Middle frontal gyrus (tissue), 1 donor: Measurements from ENCODE around the gene PFKFB3.

ENCODE experiments used
- DNase-seq: peaks from one replicate; pipeline ENCODE4 v3.0.0-alpha.2; 2015; ENCODE audit warnings: low spot score; ENCODE audit errors: extremely low spot score

Gene PFKFB3

DNA sequence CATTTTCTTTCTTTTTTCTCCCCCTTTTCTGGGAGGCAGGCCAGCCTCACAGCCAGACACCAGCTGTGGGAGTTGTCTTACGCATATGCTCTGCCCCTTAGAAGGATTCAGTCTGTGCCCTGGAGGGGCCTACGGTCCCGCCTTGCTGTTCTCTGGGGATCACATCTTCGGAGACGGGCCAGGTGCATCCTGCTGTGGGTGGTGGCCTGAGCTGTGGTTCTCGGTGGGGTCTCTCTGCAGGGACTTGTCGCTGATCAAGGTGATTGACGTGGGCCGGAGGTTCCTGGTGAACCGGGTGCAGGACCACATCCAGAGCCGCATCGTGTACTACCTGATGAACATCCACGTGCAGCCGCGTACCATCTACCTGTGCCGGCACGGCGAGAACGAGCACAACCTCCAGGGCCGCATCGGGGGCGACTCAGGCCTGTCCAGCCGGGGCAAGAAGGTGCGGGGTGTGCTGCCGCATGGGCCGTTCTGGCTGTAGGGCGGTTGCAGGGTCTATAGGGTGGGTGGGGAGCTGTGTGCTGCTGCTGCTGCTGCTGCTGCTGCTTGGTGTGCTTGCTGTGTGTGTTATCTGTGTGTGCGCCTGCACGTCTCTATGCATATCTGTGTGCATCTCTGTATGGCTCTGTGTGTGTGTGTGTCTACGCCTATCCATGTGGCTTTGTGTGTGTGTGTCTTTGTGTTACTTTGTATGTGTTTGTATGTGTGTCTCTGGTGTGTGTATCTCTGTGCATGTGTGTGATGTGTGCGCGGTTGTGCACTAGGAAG lies 17.9 kb downstream of the PFKFB3 start:
- no peak for DNase-seq

DNA sequence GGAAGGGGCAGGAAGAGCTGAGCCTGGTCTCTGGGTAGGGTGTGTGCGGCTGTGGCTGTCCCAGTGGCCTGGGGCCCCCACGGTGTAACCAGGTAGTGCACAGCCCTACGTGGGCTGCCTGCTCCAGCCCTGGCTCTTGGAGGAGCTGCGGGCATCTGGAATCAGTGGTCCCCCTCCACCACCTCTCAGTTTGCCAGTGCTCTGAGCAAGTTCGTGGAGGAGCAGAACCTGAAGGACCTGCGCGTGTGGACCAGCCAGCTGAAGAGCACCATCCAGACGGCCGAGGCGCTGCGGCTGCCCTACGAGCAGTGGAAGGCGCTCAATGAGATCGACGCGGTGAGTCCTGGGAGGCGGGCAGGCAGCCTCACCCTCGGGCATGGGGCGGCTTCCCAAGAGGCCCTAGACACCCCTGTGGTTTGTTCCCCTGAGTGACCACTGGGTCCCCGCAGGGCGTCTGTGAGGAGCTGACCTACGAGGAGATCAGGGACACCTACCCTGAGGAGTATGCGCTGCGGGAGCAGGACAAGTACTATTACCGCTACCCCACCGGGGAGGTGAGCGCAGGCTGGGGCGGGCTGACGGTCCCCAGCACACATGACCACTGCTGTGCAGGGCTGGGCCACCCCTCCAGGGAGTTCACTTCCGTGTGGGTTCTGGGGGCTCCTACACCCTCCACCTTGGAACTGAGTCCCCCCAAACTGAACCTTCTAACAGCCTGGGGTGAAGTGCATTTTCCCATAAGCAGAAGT lies 18.6 kb downstream of the PFKFB3 start:
- DNase-seq: no peak

DNA sequence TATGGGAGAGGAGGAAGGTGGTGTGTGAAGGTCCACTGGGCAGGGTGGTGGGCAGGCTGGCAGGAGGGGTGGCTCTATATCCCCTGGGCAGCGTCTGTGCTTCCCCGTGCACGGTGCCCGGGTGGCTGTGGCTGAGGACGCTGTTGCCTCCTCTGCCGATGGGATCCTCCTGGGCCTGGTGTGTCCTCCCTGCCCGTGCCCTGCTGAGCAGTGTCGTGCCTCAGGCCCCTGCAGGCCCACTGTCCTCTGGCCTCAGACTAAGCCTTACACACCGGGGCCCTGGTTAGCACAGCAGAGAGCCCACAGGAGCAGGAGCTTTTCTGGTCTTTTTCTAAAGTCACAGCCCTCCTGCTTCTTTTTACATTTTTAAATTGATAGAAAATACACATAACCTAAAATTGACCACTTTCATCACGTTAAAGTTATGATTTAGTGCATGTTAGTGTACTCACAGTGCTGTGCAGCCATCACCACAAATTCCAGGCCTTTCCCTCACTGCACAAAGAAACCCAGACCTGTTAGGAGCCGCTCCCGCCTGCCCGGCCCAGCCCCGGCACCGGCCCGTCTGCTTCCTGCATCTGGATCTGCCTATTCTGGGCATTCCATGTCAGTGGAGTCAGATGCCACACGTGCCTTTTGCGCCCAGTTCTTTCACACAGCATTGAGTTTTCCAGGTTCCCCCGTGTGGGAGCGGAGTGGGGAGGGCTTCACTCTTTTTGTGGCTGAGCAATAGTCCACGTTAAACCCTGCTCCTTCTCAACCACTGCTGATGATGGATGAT lies 19.4 kb downstream of the PFKFB3 start:
- no peak for DNase-seq

DNA sequence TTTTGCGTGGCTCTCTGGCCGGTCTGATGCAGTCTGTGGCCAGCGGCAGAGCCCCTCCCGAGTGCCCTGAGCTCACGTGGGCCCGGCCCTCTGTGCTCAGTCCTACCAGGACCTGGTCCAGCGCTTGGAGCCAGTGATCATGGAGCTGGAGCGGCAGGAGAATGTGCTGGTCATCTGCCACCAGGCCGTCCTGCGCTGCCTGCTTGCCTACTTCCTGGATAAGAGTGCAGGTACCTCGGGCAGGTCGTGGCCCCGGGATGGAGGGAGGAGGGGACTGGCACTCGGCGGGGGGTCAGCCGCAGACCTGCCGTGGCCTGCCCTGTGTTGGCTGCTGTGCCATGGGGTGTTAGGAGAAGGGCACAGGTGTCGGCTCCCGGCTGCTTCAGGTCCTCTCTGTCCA lies 20.0 kb downstream of the PFKFB3 start:
- no peak for DNase-seq

DNA sequence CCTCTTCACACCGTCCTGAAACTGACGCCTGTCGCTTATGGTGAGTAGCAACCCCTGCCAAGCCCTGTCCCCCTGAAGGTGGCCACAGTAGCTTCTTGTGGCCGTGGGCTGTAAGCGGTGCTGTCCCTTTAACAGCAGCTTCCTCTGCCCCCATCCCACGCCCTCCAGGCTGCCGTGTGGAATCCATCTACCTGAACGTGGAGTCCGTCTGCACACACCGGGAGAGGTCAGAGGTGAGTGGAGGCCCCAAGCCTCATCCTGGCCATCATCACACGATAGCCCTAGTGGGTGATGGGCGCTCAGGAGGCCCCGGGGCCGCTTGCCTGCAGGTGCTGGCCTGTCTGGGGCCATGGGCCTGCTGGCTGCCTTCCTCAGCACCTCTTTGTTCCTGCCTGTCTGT lies 21.2 kb downstream of the PFKFB3 start:
- DNase-seq: no peak

DNA sequence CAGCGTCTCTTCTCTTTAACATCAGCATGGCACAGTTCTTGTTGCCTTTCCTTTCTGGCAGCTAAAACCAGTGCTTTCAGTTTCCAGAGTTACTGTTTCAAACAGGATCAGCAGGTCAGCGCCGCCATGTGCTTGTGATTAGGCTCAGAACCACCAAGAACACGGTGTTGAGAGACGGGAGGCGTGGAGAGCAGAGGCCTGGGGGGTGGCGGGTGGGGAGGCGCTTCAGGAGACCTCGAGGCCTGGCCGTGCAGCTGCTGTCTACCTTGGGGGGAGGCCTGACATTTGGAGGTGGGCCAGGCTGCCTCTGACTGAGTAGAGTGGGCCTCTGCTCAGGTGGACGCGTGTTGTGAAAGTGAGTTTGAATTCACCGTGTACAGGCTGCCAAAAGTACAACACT lies 22.0 kb downstream of the PFKFB3 start:
- no peak for DNase-seq

DNA sequence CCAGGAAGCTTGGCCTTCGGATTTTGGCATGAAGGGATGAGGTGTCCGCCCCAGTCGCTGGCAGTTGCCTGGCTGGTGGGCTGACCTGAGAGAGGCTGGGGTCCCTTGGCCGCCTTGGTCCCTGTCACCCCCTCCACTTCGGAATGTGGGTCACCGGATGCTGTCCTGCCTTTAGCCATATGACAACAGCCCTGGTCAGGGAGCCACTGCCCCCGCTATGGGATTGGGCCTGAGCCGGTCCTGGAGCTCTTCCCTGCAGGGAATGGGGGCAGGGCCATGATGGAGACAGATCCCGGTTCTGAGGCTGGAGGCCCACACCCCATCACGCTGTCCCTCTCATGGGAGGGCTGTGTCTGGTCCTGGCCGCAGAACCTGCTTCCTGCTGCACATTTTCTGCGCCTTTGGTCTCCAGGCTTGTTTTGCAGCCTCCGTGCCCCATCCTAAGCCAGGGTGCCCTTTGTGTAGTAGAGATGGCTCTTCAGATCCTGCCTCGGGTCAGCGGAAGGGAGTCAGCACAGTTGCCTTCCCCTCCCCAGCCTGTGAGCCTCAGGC lies 22.6 kb downstream of the PFKFB3 start:
- no peak for DNase-seq

DNA sequence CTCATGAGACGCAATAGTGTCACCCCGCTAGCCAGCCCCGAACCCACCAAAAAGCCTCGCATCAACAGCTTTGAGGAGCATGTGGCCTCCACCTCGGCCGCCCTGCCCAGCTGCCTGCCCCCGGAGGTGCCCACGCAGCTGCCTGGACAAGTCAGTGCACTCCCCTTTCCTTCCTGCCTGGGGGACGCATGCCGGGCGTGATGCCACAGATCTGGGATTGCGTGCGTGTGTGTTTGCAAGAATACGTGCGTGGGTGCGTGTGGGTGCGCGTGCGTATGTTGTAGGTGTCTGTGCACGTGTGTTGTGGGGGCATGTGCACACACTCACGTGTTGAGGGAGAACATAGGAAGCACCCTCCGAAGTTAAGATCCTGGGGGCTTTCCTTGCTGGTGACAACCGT lies 23.5 kb downstream of the PFKFB3 start:
- no peak for DNase-seq

DNA sequence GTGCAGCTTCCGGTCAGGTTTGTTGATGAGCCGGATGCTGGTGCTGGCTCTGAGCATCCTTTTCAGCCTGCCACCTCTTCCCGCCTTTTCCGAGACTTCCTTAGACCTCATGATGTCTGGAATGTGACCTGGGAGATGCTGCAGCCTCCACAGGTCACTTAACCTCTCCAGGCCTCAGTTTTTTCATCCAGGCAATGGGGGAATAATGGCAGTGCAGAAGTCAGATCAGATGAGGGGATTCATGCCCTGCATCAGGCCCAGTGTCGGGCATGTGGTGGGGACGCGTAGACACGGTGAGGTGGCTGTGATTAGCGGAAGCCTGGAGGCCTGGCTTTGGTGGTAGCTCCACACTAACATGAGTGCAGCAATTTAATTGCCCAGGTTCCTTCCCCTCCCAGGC lies 24.6 kb downstream of the PFKFB3 start:
- no peak for DNase-seq

DNA sequence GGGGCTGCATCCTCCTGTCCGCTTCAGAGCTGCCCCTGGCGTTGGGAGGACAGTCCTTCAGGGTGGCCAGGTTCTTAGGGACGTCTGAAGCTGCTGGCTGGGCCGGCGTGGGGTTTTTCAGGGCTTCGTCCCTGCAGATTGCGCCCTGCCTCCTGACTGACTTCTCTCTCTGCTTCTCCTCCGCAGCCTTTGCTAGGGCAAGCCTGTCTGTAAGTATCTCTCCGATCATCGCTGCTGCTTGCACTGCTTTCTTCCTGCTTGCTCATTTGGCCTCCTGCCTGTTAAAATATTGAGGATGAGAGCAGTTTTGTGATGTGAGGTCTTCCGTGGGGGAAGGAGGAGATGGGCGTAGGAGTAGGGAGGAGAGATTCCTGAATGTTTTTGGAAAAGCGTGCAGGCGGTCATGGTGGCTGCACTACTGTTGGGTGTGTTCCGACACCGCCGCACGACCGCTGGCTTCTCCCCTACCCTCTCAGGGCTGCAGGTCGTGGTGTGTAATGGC lies 25.3 kb downstream of the PFKFB3 start:
- no peak for DNase-seq

DNA sequence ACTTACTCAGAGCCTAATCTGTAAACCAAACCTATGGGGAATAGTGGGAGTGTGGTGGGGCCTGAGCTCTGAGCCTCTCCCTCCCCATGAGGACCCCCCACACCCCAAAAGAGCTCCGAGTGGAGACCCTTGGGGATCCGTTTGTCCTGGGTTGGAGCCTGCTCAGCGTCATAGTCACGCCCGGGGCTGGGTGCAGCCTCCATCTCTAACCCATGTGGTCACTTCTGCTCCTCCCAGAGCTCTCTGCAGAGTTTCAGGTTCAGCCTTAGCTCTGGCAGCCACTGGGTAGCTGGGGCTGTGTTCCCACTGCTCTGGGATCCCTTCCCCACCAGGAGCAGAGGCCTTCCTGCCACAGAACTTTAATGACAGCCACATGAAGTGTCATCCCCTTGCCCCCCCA lies 25.9 kb downstream of the PFKFB3 start:
- no peak for DNase-seq

DNA sequence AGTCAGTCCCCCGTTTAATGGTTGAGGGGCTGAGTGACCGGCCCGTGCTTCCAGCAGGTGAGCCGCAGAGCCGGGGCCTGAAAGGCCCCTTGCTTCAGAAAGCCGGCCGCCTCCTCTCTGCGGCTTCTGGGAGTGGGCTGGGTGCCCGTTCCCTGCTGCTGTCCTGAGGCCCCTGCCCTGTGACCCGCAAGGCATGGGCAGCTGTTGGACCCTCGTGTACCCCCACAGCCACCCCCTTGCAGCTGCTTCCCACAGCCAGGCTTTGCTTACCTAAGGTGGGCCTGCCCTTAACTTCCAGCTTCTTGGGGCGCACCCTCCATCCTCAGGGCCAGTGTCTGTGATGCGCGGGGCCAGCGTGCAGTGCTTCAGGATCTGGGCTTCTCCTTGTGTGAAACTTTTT lies 26.6 kb downstream of the PFKFB3 start:
- DNase-seq: no peak

DNA sequence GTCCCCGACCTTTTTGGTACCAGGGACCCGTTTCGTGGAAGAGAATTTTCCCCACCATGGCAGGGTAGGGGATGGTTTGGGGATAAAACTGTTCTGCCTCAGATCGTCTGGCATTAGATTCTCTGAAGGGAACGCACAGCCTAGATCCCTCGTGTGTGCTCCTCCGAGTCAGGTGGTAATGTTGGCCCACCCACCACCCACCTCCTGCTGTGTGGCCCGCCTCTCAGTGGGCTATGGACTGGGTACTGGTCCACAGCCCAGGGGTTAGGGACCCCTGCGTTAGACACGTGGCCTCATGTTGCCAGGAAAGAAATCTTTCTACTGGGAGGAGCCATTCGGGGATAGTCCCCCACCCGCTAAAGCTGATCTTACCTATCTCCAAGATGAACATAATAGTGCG lies 27.0 kb downstream of the PFKFB3 start:
- DNase-seq: no peak

DNA sequence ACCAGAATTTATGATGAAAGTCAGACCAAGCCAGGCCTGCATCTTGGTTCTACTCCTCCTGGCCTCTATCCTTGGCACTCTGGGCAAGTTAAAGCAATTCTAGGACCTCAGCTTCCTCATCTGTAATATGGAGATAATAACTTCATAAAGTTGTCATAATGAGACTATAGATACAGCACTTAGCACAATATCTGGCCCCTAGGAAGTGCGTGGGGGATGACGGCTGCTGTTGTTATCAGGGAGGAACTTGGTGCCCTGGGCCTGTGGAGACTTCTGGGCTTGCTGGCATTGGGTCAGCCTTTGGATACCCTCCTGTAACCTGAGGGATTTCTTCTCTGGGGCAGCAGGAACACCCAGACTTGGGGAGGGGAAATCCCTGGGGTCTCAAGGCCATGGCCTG lies 27.6 kb downstream of the PFKFB3 start:
- no peak for DNase-seq

DNA sequence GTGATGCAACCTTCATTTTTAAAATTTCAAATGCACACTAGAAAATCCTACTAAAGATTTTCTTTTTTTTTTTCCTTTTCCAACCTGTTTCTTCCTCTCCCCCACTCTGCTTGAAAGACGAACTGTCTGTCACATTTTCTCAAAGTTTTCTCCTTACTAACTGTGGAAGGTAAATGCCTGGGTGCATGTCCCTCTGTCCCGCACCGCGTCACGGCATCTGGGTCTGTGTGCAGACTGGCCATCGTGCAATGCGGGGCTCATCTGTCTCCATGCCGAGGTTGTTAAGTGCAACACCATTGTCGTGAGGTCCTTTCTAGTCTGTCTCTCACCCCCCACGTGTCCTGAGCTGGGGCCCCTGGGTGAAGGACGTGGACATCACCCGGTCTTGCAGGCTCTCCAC lies 28.4 kb downstream of the PFKFB3 start:
- no peak for DNase-seq

DNA sequence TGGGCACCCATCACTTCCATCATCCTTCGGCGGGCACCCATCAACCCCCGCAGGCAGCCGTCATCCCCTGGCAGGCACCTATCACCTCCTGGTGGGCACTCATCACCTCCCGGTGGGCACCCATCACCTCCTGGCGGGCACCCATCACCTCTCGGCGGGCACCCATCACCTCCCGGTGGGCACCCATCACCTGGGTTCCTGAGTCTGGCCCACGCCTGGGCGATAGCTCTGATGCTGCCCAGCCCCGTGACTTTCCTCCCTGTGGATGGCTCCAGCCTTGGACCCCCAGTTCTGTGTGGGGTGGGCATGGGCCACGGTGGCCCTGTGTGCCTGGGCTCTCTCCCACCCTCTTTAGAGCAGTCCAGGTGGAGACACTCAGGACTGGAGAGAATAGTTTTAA lies 29.0 kb downstream of the PFKFB3 start:
- no peak for DNase-seq

DNA sequence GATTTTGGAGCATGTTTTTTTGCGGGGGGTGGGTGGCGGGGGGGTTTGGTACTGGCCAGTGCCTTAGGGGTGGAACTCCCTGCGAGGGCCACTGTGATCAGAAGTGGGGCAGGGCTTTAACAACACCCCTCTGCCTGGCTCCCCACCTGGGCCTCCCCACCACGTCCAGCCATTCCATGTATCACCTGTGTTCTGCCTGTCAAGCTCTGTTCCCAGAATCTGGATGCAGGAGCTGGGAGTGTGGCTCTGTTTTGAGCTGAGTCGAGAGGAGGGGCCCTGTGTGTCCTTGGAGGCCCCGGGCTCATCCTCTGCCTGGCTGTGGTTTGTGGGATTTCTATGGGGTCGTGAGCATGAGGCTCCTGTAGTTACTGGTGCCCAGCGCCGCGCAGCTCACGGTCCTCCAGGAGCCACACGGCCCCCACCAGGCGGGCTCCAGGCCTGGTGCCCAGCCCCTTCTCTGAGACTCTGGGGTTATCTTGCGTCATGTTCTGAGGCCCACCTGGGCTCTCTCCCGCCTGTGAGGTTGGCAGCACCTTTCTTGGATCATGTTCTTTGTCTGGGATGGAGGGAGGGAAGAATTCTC lies 29.6 kb downstream of the PFKFB3 start:
- DNase-seq: no peak

DNA sequence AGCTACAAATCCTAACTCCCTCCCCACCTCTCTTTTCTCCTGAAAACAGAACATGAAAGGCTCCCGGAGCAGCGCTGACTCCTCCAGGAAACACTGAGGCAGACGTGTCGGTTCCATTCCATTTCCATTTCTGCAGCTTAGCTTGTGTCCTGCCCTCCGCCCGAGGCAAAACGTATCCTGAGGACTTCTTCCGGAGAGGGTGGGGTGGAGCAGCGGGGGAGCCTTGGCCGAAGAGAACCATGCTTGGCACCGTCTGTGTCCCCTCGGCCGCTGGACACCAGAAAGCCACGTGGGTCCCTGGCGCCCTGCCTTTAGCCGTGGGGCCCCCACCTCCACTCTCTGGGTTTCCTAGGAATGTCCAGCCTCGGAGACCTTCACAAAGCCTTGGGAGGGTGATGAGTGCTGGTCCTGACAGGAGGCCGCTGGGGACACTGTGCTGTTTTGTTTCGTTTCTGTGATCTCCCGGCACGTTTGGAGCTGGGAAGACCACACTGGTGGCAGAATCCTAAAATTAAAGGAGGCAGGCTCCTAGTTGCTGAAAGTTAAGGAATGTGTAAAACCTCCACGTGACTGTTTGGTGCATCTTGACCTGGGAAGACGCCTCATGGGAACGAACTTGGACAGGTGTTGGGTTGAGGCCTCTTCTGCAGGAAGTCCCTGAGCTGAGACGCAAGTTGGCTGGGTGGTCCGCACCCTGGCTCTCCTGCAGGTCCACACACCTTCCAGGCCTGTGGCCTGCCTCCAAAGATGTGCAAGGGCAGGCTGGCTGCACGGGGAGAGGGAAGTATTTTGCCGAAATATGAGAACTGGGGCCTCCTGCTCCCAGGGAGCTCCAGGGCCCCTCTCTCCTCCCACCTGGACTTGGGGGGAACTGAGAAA lies 30.4 kb downstream of the PFKFB3 start:
- no peak for DNase-seq

DNA sequence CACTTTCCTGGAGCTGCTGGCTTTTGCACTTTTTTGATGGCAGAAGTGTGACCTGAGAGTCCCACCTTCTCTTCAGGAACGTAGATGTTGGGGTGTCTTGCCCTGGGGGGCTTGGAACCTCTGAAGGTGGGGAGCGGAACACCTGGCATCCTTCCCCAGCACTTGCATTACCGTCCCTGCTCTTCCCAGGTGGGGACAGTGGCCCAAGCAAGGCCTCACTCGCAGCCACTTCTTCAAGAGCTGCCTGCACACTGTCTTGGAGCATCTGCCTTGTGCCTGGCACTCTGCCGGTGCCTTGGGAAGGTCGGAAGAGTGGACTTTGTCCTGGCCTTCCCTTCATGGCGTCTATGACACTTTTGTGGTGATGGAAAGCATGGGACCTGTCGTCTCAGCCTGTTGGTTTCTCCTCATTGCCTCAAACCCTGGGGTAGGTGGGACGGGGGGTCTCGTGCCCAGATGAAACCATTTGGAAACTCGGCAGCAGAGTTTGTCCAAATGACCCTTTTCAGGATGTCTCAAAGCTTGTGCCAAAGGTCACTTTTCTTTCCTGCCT lies 31.1 kb downstream of the PFKFB3 start:
- no peak for DNase-seq

DNA sequence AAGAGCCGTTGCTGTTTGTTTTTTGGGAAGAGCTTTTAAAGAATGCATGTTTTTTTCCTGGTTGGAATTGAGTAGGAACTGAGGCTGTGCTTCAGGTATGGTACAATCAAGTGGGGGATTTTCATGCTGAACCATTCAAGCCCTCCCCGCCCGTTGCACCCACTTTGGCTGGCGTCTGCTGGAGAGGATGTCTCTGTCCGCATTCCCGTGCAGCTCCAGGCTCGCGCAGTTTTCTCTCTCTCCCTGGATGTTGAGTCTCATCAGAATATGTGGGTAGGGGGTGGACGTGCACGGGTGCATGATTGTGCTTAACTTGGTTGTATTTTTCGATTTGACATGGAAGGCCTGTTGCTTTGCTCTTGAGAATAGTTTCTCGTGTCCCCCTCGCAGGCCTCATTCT lies 31.6 kb downstream of the PFKFB3 start:
- DNase-seq: no peak
